Measurements from ENCODE around the gene TNK2.

GRCh38 chr3:195932418-195933043 is 24.2 kb upstream of the TNK2 start:
- no peak for TF ChIP-seq ZNF274 (IDR thresholded peaks at IDR 0.05; ENCODE audit: low read depth, low read length)
- TF ChIP-seq SUZ12 (IDR thresholded peaks at IDR 0.05; ENCODE audit: extremely low read depth, insufficient read depth, insufficient read length), result no peak
